GM21360 (cell line): ENCODE results near the gene FAM174B.

Experiments used
- ATAC-seq: cut with Tn5 transposase; IDR thresholded peaks from one replicate; pipeline ENCODE4 v1.9.1; 2021; ENCODE audit warnings: mild to moderate bottlenecking, moderate library complexity; ENCODE audit not compliant: unreplicated experiment

Gene FAM174B

GRCh38 chr15:92602267-92602593 is 53.3 kb downstream of the FAM174B start:
- no peak for ATAC-seq

DNA sequence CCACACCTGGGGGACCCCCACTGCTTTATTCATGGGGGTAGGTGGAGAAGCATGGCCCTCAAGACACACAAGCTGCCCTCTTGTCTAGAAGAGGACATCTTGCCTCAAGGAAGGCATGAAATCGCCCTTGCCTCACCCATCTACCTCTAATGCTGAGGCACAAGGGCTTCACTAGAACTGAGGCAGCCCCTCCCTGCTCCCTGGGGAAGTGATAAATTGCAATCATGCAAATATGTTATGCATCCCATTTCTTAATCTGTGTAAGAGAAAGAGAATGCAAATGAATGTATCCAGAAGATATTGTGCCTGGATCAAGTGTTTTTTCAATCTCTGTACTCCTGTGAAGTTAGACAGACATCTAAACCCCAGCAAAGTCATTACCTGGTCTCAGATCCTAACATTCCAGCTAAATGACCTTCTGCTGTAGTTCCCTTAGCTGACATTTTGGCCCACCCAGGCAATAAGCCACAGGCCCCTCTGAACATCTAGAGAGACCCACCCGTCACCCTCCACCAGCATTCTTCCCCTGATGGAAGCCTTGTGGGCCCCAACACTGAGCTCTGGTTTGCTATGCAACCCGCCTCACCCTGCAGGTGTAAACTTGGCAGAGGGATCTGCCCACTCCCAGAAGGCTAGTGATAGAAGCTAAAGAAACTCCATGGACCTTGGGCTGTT is 53.8 kb downstream of the FAM174B start:
- no peak for ATAC-seq

- no peak for ATAC-seq
Measured at GRCh38 chr15:92600856-92601255, 54.7 kb downstream of the FAM174B start.

DNA sequence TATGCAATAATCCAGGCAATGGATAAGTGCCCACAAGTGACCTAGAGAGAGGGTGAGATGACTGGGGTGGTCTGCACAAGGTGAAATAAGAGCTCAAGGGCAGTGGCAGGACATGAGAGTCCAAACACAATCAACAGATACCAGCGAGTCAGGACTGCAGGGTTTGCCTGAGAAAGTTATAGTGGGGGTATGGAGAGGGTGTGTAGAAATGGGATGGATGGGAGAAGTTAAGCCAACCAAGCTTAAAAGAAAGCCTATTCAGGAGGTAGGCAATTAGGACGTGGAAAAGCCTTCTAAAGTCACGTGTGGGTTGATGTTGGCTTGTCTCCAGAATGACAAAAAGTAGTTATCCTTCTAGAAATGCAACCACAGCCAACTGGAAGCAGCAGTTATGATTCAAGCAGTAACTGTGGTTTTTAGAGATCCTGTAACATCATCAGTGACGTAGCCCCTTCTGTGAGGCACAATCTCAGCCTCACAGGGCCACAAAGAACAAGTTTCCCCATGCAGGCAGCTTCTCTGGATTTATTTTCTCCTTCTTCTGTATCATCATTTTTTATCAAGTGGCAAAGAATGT is 56.1 kb downstream of the FAM174B start:
- ATAC-seq: no peak

GRCh38 chr15:92597548-92597947 is 58.0 kb downstream of the FAM174B start:
- no peak for ATAC-seq

DNA sequence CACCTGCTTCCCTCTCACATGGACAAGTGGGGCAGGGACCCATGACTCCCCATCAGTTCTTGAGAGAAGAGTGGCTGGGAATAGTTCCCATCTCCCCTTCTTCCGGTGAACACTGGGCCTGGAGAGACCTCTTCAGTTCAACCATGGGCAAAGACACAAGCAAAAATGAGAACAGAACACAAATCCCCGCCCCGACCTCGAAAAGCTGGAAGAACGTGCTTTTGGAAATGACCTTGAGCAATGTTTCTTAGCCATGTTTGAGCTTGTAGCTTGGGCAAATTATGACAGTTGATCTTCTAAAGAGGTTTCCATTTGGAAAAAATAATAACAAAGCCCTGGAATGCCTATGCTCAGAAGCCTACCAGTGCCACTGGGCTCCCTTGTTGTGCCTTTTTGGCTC is 59.0 kb downstream of the FAM174B start:
- no peak for ATAC-seq

DNA sequence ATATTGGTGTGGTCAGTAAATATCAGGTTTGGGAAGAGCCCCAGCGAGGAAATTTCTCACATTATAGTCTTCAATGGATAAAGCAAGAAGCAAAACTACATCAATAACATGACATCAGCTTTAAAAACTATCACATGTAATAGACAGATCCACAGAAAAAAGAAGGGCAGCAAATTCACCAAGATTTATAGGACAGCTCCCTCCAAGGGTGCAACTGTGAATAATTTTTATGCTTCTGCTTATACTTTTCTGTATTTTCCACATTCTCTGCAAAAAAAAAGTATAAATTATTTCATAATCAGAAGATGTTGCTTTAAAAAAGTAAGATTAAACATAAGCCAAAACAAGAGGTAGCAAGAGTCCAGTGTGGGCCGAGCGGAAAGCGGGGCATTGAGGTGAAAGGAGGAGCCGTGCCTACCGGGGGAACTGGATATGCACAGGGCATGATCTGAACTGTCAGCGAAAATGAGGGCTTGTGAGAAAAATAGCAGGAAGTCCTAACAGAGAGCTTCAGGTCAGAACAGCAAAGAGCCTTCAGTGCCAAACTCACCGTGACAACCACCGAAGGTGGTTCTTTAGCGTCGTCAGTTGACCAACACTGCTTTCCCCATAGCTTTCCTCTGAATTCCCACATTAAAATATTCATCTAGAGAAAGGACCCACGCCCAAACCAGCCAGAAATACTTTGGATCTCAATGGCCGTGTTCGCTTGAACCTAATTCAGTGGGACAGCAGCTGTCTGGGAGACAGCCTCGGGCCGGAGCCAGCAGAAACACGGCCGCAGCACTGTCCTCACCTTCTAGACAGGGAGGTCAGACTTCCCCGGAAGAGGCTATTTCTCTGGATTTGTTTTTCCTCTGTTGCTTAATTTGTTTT is 59.8 kb downstream of the FAM174B start:
- ATAC-seq: no peak

DNA sequence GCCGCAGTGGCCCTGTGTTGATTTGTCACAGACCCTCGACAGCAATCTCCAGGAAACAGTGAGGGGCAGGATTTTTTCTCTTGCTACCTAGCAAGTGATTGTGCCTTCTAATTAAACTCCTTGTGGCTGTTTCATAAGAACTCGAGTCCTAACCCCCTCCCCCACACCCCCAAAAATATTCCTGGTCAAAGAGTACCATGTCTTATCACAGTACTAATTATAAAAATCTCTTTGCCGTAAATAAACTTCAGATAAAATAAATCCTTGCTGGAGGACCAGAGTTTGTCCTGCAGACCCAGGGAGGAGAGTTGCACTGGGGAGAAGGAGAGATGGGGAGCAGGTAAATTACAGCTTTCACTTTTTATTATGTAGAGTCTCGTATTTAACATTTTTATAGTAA is 64.3 kb downstream of the FAM174B start:
- ATAC-seq: no peak

DNA sequence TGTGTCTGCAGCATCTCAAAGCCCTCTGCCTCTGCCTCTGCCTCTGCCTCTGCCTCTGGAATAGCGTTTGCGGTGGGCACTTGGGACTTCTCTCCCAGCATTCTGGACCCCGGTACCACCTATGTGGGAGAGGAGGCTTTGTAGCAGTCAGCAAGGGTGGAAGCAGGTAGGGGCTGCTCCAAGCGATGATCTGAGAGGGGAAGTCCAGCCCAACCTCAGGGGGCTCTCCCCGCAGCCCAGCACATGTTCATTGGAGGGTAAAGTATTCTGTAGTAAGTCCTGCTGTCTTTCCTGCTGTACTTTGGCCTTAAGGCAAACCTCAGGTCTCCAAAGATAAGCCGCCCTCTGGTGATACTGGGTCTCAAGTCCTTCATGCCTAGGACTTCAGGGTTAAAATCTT is 68.6 kb downstream of the FAM174B start:
- no peak for ATAC-seq

- ATAC-seq: no peak
Measured at GRCh38 chr15:92586383-92586942, 69.1 kb downstream of the FAM174B start.

- no peak for ATAC-seq
Measured at GRCh38 chr15:92584105-92584504, 71.5 kb downstream of the FAM174B start.

DNA sequence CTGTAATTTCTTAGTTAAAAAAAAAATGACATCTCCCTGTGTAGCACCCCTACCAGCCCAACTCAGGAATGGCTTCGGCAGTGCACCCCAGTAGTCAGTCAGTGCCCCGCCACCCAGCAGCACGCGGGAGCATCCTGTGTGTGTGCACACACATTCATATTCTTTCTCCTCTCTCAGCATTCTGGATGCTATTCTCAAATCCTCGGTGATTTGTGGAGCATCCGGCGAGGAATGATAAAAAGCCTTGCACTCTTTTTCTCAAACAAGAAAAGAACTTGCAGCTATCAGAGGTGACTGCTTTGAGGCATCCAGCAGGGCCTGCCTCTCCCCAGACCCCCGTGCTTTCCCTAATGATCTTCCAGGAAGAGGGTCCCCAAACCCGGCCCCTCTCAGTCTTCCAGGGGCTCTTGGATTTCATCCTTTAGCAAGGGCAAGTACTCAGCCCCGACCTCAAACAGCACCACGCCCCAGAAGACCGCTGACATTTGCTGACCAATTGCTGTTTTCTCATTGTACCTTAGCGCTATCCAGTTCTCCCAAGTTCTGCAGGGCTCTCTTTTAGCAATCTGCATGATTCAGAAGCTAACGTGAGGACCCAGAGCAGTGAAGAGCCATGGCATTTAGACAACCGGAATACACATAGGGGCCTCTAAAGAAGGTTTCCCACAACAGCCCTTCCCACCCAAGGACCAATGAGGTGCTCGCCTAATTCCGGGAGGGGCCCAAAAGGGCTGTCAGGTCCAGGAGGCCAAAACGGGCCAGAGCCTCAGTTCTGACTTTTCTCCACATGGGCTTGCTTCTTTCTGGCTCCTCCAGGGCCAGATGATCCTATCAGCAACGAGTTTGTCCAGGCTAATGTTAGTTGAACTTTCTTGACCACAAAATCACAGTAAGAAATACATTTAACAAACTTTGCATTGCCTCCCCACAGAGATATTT is 72.2 kb downstream of the FAM174B start:
- ATAC-seq: no peak

GRCh38 chr15:92582206-92582605 is 73.4 kb downstream of the FAM174B start:
- ATAC-seq: no peak

- no peak for ATAC-seq
Measured at GRCh38 chr15:92580933-92581445, 74.6 kb downstream of the FAM174B start.

- ATAC-seq: no peak
Measured at GRCh38 chr15:92580521-92580920, 75.1 kb downstream of the FAM174B start.

GRCh38 chr15:92579931-92580470 is 75.6 kb downstream of the FAM174B start:
- ATAC-seq: no peak

- ATAC-seq: no peak
Measured at GRCh38 chr15:92579486-92579885, 76.1 kb downstream of the FAM174B start.

GRCh38 chr15:92578096-92578835 is 77.3 kb downstream of the FAM174B start:
- ATAC-seq: no peak

DNA sequence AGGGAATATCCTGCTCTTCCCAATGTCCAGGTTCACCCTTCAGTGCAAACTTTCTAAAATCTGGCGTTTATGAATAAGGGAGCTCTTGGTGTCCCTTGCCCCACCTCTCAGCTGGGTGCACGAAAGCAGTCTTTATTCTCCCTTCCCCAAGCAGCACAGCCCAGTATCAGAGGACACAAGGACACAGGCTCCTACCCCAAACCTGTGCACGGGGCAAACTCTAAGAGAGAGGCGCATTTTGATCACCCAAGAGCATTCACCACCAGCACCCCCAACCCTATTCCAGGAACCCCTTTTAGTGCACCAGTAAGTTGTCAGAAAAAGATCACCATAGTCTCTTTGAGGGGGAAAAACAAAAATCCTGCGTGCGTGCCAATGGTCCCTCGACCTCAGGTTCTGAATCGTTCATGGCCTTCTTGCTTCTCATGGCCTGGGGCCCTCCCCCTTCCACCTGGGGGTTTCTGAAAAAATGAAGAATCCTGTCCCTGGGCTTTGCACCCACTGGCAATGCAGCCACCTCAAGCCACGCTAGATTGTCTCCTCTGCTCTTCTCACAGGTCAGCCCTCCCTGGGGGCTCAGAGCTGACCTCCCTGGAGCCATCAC is 78.9 kb downstream of the FAM174B start:
- no peak for ATAC-seq
